GM21717 (cell line): ENCODE data around the gene TAB2.
"Not testable (repeated sequence)": the region's sequence is repeated elsewhere in the genome, so short reads cannot be mapped to it uniquely, and the experiment has no call there.

Source experiments
- ATAC-seq: cut with Tn5 transposase; IDR thresholded peaks from one replicate; pipeline ENCODE4 v1.9.1; 2021; ENCODE audit warnings: mild to moderate bottlenecking, moderate library complexity; ENCODE audit not compliant: unreplicated experiment

The TAB2 gene

DNA sequence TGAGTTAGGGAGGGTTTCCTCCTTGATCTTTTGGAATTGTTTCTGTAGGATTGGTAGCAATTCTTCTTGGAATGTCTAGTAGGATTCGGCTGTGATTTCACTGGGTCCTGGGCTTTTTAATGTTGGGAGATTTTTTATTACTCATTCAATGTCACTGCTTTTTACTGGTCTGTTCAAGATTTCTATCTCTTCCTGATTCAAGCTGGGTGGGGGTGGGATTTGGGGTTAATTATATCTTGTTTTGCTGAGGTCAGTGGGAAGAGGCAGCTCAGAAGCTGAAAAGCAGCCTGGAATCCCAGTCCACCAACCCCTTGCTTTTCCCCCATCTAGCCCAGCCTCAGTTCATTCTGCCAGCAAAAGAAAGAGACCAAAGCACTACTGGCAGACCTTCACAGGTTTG lies 122.1 kb downstream of the TAB2 start:
- ATAC-seq: no peak

- ATAC-seq: no peak
Observed at GRCh38 chr6:149440735-149441671, 123.5 kb downstream of the TAB2 start.

- ATAC-seq: no peak
Observed at GRCh38 chr6:149441740-149442139, 124.2 kb downstream of the TAB2 start.

GRCh38 chr6:149443411-149444181 lies 126.1 kb downstream of the TAB2 start:
- no peak for ATAC-seq

DNA sequence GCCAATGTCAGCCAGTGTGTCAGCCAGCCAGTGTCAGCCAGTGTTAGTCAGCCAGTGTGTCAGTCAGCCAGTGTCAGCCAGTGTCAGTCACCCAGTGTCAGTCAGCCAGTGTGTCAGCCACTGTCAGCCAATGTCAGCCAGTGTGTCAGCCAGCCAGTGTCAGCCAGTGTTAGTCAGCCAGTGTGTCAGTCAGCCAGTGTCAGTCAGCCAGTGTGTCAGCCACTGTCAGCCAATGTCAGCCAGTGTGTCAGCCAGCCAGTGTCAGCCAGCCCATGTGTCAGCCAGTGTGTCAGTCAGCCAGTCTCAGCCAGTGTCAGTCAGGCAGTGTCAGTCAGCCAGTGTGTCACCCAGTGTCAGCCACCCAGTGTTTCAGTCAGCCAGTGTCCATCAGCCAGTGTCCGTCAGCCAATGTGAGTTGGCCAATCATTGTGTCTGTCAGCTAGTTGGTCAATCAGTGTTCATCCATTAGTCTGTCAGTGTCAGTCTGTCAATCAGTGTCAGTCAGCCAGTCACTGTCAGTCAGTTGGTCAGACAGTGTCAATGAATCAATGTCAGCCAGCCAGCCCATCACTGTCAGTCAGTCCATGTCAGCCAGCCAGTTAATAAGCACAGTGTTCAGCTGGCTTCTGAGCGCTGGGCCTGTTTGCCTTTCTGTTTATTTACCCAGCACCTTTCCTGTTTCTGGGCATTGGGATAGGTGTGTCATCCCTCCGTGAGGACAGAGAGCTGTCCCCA lies 127.0 kb downstream of the TAB2 start:
- not testable (repeated sequence) for ATAC-seq

- ATAC-seq: no peak
Observed at GRCh38 chr6:149445095-149445466, 127.6 kb downstream of the TAB2 start.

- ATAC-seq: no peak
Observed at GRCh38 chr6:149445573-149445972, 128.1 kb downstream of the TAB2 start.

DNA sequence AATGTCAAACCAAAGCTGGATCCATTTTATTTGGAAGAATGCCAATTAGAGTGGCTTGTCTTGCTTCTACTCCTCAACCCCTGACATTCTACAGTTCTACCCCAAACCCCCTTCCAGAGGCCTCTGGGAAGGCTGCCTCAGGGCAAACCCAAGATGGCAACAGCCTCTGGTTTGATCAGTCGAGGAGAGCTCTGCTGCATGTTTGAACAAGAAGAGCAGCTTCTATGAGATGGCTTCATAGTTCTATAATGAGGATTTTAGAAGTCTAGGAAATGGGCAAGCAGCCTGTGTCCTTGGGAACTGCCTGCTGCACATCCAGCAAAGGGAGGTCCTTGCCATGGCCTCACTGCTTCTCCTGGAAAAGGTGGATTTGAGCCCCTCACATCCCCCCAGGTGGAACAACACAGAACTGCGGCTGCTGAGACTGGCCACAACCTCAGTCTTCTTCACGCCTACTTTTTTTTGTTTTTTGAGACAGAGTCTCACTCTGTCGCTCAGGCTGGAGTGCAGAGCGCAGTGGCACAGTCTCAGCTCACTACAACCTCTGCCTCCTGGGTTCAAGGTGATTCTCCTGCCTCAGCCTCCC lies 129.4 kb downstream of the TAB2 start:
- no peak for ATAC-seq

DNA sequence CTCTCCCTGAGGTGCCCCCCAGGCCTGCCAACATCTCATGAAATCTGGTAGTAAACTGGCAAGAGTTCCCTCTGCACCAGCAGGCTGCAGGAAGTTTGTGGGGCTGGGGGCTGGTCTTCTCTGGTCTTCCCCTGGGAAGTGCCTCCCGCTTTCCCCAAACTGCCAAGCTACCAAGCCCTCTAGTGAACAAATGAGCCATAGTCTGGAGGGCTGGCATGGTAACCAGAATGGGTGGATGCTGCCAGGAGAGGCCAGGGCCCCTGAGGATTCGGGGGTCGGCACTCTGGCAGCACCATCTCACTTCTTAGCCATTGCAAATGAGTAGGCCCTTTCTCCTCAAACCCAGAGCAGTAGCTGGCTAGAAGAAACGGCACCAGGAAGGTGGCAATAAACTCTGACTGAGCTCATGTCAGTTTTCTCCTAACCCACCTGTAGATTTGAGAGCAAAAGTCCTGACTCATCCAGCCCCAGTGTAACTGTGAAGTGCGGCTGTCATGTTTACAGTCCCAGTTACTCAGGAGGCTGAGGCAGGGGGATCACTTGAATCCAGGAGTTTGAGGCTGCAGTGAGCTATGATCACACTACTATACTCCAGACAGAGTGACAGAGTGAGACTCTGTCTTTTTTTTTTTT lies 131.4 kb downstream of the TAB2 start:
- no peak for ATAC-seq

DNA sequence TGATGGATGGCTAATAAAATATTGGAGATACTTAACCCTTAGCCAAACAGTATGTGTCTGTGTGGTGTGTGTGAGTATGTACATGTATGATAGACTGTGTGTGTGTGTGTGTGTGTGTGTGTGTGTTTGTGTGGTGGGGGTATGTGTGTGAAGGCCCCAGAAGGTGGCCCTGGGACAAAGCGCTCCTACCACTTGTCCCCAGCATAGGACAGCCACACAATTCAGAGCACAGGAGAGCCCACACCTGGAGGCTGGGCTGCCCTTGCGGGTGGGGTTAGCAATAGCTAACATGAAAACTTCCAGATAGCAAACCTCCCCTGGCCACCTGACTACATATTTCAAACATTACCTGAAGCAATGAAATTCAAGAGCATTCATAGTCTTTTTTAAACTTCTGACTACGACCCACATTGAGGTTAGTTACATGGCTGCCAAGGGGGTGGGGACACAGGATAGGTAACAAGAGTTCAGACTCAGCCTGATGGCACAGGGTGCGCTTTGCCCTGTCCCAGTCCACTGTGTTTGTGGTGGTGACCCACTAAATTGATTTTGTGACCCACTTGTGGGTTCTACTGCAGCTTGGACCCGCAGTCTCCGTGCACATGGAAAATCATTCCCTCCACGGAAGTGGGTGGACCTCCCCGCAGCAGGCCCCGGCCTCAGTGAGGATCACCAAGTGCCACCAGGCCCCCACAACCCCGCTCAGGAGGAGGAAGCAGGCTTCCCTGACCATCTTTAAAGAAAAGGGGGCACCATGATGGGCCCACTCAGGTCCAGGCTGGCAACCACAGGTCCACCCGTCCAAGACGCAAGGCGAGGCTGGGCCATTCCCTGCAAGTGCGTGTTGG lies 132.5 kb downstream of the TAB2 start:
- no peak for ATAC-seq

- ATAC-seq: no peak
Observed at GRCh38 chr6:149450679-149451375, 133.3 kb downstream of the TAB2 start.

- ATAC-seq: no peak
Observed at GRCh38 chr6:149451376-149452036, 134.0 kb downstream of the TAB2 start.

GRCh38 chr6:149452037-149452939 lies 134.8 kb downstream of the TAB2 start:
- ATAC-seq: no peak

- ATAC-seq: no peak
Observed at GRCh38 chr6:149453597-149454345, 136.3 kb downstream of the TAB2 start.

- ATAC-seq: no peak
Observed at GRCh38 chr6:149454346-149454848, 136.9 kb downstream of the TAB2 start.

DNA sequence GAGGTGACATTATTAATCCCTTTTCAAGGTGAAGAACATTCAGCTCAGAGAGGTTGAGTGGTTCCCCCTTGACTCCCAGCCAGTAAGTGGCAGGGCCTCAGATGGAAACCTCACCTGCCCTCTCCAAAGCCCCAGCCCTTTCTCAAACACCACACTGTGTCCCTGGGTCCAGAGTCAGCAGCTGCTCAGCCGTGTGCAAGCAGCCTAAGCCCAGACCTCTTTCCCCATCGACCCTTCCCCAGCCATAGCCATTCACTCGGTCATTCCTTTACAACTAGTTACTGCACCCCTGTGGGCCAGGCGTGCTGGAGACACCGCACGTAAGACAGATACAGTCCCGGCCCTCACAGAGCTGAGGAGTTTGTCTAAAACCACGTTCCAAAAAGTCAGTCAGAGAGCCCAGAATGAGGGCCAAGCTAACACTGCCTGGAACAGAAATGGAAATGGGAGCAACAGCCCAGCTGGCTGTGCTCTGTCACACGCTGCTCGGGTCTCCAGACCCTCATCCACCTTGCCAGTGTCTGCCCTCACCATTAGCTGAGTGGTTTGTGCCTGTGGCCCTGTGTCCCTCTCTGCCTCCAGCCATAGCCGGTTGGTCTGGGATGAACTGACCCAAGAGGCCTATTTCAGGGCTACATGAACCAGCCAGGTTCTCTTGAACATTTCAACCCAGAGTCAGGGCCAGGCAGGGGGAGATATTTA lies 137.7 kb downstream of the TAB2 start:
- ATAC-seq: no peak
